Choroid plexus epithelial cell (primary cell): Measurements from ENCODE around the gene KCNQ5.
"Not testable (repeated sequence)": the region's sequence is repeated elsewhere in the genome, so short reads cannot be mapped to it uniquely, and the experiment has no call there.

ENCODE experiments used
- DNase-seq: peaks from one replicate; pipeline ENCODE4 v3.0.0-alpha.2; 2010; ENCODE audit warnings: low read depth
- H3K4me3 ChIP-seq: 2 replicates; pipeline ENCODE4 v1.5.1; 2011; ENCODE audit warnings: low read depth, mild to moderate bottlenecking, control low read depth, low read length, moderate library complexity
- CTCF ChIP-seq: conservative IDR thresholded peaks from 2 replicates; pipeline ENCODE4 v1.5.1; 2011; ENCODE audit warnings: low read depth, mild to moderate bottlenecking, control low read depth, inconsistent platforms, low read length, moderate library complexity

KCNQ5 gene

GRCh38 chr6:72968704-72969103, 346.8 kb downstream of the KCNQ5 start:
- no peak overlapping the region for H3K4me3 ChIP-seq
- DNase-seq: no peak
- no peak for TF ChIP-seq CTCF

- TF ChIP-seq CTCF: no peak
These were observed 347.8 kb downstream of the KCNQ5 start for GRCh38 chr6:72969666-72970065.

GRCh38 chr6:72972579-72972978, 350.7 kb downstream of the KCNQ5 start:
- no peak overlapping the region for H3K4me3 ChIP-seq
- DNase-seq: no peak
- no peak for TF ChIP-seq CTCF

More at GRCh38 chr6:72969666-72970065, 347.8 kb downstream of the KCNQ5 start:
- no peak overlapping the region for H3K4me3 ChIP-seq
- no peak for DNase-seq

GRCh38 chr6:72974276-72974675, 352.4 kb downstream of the KCNQ5 start:
- TF ChIP-seq CTCF: no peak
- DNase-seq: no peak
- H3K4me3 ChIP-seq: no peak overlapping the region

GRCh38 chr6:72975352-72975752, 353.5 kb downstream of the KCNQ5 start:
- TF ChIP-seq CTCF: no peak
- no peak overlapping the region for H3K4me3 ChIP-seq
- DNase-seq: no peak

- no peak for TF ChIP-seq CTCF
- no peak for DNase-seq
- H3K4me3 ChIP-seq: no peak overlapping the region
These were observed 354.6 kb downstream of the KCNQ5 start for GRCh38 chr6:72976484-72976883.

- H3K4me3 ChIP-seq: no peak overlapping the region
- TF ChIP-seq CTCF: no peak
- DNase-seq: no peak
These were observed 355.2 kb downstream of the KCNQ5 start for GRCh38 chr6:72977114-72977513.

GRCh38 chr6:72978808-72979207, 356.9 kb downstream of the KCNQ5 start:
- H3K4me3 ChIP-seq, DNase-seq: not testable (repeated sequence)

- H3K4me3 ChIP-seq: not testable (repeated sequence)
These were observed 362.4 kb downstream of the KCNQ5 start for GRCh38 chr6:72984189-72984831.

More at GRCh38 chr6:72984189-72984831, 362.4 kb downstream of the KCNQ5 start:
- not testable (repeated sequence) for DNase-seq
